Stimulated activated CD8-positive, alpha-beta memory T cell treated with anti-CD3 and anti-CD28 coated beads, Interleukin-2, amount 100 ng/mL, for 1 hour (primary cell): ENCODE results near the gene PSME1.

ENCODE experiments used
- DNase-seq, 2 donors: peaks; one replicate each; pipeline ENCODE4 v3.0.0-alpha.2; 2020; ENCODE audit warnings: low read depth in 2 of 2

The PSME1 gene

GRCh38 chr14:24129410-24129998 lies 6.5 kb upstream of the PSME1 start:
- DNase-seq = no peak

- DNase-seq = no peak
These were observed 5.6 kb upstream of the PSME1 start, which contains the start of gene FITM1 for GRCh38 chr14:24130380-24130716. Gene FITM1 (plus strand): TSS chr14:24130659. CDS start chr14:24131564, 905 bp downstream.

- no peak for DNase-seq
These were observed 5.1 kb upstream of the PSME1 start for GRCh38 chr14:24130717-24131548.

- DNase-seq = no peak
These were observed 4.4 kb upstream of the PSME1 start for GRCh38 chr14:24131549-24131966.

GRCh38 chr14:24132061-24132685 lies 3.8 kb upstream of the PSME1 start:
- DNase-seq = no peak

GRCh38 chr14:24132976-24133375 lies 3.0 kb upstream of the PSME1 start:
- DNase-seq = no peak

- no peak for DNase-seq
These were observed 2.3 kb upstream of the PSME1 start for GRCh38 chr14:24133735-24134134.

GRCh38 chr14:24135584-24135833 lies 485 bp upstream of the PSME1 start:
- DNase-seq = no peak

GRCh38 chr14:24136684-24137528 lies 912 bp downstream of the PSME1 start:
- DNase-seq = no peak

GRCh38 chr14:24137529-24138395 lies 1.8 kb downstream of the PSME1 start:
- DNase-seq = no peak

- no peak for DNase-seq
These were observed 2.6 kb downstream of the PSME1 start for GRCh38 chr14:24138396-24139271.

- no peak for DNase-seq
These were observed 3.4 kb downstream of the PSME1 start for GRCh38 chr14:24139272-24139934.

- DNase-seq = peak; percentile 98 to 99
These were observed 5.3 kb downstream of the PSME1 start, which contains the start of gene EMC9 for GRCh38 chr14:24141097-24141880. Gene EMC9 (minus strand): TSS chr14:24141591. CDS start chr14:24141304, 287 bp downstream.

GRCh38 chr14:24143511-24143910 lies 7.5 kb downstream of the PSME1 start:
- no peak for DNase-seq

- no peak for DNase-seq
These were observed 8.5 kb downstream of the PSME1 start for GRCh38 chr14:24144451-24144850.

- no peak for DNase-seq
These were observed 9.2 kb downstream of the PSME1 start for GRCh38 chr14:24145219-24145618.

- no peak for DNase-seq
These were observed 9.9 kb downstream of the PSME1 start for GRCh38 chr14:24145690-24146452.

GRCh38 chr14:24146453-24146977 lies 10.5 kb downstream of the PSME1 start, which contains the start of gene PSME2:
Gene PSME2 (minus strand): TSS chr14:24146610. CDS start chr14:24146581, 29 bp downstream.
- DNase-seq = peak; percentile 55 to 69
